ENCODE results near the gene LRRC8E. TPM values are rescaled to one million over a fixed set of nuclear protein-coding genes. Genes with fewer than 3 reads are reported as not detected.

The LRRC8E gene
- polyA plus RNA-seq, 5 donors = 3.9 to 5.0 (median 4.2) TPM

- no peak for DNase-seq
These were observed 30.5 kb downstream of the LRRC8E start for GRCh38 chr19:7918615-7919421.

GRCh38 chr19:7919610-7920518 lies 31.6 kb downstream of the LRRC8E start, which contains the start of gene SNAPC2:
SNAPC2 (plus strand) TSS chr19:7920338; CDS start chr19:7920367, 29 bp downstream.
- DNase-seq = peak; percentile 95 to 96

DNA sequence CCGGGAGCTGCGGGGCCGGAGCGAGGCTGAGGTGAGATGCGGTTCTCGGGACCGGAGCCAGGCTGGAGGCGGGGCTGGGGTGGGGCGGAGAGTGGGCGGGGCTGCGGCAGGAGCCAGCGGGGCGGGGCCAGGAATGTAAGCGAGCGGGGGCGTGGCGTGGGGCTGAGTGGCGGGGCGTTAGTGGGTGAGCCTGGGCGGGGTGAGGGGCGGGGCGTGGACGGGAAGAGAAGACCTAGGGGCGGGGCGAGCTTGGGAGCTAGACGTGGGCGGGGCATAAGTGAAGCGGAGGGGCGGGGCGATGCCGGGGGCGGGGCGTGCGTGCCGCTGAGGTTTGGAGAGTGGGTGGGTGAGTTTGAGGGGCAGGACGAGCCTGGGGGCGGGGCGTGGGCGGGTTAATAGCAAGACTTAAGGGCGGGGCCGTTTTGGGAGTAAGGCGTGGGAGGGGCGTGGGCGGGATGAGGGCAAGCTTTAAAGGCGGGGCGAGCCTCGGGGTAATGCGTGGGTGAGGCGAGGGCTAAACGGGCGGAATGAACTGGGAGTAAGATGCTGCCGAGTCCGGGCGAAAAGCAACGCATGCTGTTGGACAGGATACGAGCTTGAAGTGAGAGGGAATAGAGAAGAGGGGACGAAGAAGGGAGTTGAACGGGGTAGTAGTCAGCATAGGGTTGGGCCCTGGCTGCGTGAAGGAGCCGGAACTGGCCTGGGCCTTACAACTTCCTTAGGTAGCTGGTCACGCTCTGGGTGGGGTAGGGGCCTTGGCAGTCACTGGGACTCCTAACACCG lies 32.4 kb downstream of the LRRC8E start:
- DNase-seq = peak; percentile 93 to 94

DNA sequence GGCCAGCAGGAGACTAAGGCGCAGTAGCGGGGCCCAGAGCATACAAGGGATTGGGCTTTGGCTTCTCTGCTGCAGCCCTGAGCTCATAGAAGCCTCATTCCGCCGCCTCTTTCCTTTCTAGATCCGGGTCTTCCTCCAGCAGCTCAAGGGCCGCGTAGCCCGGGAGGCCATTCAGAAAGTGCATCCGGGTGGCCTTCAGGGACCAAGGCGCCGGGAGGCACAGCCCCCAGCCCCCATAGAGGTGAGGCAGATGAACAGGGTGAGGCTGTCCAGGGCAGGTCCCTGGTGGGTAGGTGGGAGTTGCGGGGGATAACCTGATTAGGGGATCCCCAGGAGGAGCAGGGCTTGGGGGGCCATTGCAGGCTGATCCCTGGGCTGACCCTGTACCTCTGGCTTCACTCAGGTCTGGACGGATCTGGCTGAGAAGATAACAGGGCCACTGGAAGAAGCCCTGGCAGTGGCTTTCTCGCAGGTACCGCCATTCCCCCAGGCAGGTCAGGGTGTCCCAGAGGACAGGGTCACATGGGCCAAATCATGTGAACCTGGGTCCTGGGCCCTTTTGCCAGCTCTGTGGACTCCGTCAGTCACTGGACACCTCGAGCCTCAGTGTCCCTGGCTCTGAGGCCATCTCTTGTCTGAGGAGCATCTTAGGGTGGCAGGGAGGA lies 33.1 kb downstream of the LRRC8E start:
- no peak for DNase-seq

GRCh38 chr19:7921967-7922835 lies 33.9 kb downstream of the LRRC8E start:
- DNase-seq = no peak

- no peak for DNase-seq
These were observed 34.5 kb downstream of the LRRC8E start for GRCh38 chr19:7922836-7923195.

DNA sequence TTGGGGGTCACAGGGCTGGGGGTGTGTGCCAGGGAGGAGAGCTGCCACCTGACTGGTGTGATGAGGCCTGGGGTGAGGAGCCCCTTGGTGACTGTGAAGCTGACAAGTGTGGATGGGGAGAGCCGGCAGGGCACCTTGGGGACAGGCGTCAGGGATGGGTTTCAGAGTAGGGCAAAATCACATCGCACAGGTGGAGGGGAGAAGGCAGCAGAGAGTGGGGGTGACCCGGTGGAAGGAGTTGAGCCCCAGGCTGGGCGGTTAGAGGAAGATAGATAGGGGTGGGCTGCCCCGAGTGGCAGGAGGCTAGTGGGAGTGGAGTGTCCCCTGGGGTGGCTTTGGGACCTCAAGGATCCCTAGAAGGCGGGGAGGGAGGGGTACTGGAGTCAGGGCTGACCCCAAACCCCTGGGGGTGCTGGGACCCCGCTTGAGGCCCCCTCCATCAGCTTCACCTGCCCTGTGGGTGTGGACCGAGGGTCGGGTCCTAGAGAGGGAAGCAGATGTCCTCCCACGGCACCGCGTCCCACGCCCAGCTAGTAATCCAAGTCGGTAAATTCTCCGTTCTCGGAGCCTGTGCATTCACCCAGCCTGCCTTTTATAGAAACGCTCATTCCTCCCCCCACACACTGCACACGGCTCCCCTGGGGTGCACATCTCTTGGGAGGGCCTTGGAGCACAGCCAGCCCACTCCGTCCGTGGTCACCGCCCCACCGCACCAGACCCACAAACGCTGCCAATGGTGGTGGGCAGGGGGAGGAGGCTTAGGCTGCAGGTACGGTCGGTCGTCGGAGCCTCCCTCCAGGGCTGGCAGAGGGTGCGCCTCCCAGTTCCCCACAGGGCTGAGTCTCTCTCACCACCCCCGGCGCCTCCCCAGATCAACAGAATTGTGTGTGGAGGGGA lies 35.2 kb downstream of the LRRC8E start:
- DNase-seq = no peak

DNA sequence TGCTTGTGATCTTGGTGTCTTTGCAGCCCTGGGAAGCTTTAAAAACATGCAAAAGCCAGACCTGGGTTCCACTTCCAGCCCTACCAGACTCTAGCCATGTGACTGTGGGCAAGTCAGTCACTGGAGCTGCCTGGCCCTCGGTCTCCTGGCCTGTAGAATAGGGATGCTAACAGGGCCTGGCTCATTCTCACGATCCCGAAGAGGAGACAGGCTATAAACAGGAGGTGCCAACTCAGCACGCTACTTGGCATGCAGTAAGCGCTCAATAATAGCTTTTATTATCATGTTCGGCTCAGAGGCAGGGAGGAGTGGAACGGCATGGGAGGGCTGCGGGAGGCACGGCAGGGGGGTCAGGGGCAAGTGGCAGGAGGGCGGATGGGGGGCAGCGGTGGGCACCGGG lies 35.9 kb downstream of the LRRC8E start:
- no peak for DNase-seq

- no peak for DNase-seq
These were observed 36.4 kb downstream of the LRRC8E start for GRCh38 chr19:7924651-7925170.

GRCh38 chr19:7925171-7925851 lies 37.0 kb downstream of the LRRC8E start:
- no peak for DNase-seq

DNA sequence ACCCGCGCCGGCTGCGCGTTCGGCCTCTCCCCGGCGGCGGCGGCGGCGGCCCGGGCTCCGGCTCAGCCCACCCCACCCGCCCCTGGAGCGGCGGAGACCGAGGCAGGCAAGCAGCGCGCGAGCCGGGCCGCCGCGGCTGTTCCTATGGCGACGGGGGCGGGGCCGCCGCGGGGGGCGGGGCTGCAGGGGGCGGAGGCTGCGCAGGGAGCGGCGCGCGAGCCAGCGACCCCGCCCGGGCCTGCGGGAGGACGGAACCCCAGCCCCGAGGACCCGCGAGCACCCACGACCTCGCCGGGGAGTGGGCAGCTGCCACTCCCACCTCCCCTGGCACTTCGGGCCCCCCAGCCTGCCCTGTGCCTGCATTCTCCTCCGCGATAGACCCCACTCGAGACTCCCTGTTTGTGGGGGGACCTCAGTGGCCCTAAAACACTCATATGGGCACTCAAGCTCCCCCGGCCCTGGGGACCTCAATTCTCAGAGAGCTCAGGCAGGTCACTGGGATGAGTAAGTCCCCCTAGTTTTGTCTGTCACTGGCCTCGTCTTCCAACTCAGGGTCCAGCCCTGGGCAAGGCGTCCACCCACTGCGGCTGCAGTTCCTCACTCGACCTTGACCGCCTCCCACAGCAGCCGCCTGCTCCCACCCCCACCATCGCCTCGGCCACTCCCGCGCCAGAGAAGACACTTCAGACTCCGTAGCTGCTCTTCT lies 37.9 kb downstream of the LRRC8E start, which contains the start of gene CTXN1:
TSS of gene CTXN1 (minus strand) at position 115 of the 706 bp plus-strand sequence. CDS start 597 bp downstream, outside the sequence.
- no peak for DNase-seq

- DNase-seq = no peak
These were observed 38.7 kb downstream of the LRRC8E start for GRCh38 chr19:7926727-7927604.

- DNase-seq = no peak
These were observed 39.5 kb downstream of the LRRC8E start for GRCh38 chr19:7927605-7928333.

- no peak for DNase-seq
These were observed 40.0 kb downstream of the LRRC8E start for GRCh38 chr19:7928334-7928706.

GRCh38 chr19:7928741-7929701 lies 40.7 kb downstream of the LRRC8E start:
- DNase-seq = no peak

Data from right lung (tissue), 5 donors.